ENCODE data around the gene MTMR10. TPM values are rescaled to one million over a fixed set of nuclear protein-coding genes. Genes with fewer than 3 reads are reported as not detected.

Gene MTMR10
- total and polyA plus RNA-seq, 2 experiments from 2014 or later: 4.3 to 11.3 TPM

DNA sequence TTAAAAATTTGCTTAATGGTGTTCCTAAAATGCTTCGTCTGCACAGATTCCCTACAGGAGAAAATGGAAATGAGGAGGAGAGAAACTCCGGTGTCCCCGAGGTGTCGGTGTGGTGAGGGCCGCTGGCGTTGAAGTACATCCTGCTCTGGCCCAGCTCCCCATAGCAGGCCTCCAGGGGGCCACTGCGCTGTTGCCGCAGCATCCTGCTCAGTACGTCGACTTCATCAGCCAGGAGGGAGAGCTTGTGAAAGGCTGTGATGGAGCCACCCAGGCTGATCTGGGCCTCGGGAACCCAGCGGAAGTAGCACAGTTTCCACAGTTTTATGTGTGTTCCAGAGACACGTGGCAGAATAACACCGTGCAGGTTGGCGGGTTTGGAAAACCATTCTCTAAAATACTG lies 49.9 kb downstream of the MTMR10 start:
- H3K27ac Mint-ChIP-seq: no peak overlapping the region
- TF ChIP-seq POLR2AphosphoS5 (IDR thresholded peaks at IDR 0.05; ENCODE audit: low read depth) (no peak), JUNB (IDR thresholded peaks at IDR 0.05; ENCODE audit: unreplicated experiment) (no peak), CREB1 (CRISPR knock-in tag; IDR thresholded peaks at IDR 0.05; ENCODE audit: low read depth) (no peak), NANOG (IDR thresholded peaks at IDR 0.05; ENCODE audit: borderline replicate concordance) (no peak)
- TF ChIP-seq, protein P1, sequence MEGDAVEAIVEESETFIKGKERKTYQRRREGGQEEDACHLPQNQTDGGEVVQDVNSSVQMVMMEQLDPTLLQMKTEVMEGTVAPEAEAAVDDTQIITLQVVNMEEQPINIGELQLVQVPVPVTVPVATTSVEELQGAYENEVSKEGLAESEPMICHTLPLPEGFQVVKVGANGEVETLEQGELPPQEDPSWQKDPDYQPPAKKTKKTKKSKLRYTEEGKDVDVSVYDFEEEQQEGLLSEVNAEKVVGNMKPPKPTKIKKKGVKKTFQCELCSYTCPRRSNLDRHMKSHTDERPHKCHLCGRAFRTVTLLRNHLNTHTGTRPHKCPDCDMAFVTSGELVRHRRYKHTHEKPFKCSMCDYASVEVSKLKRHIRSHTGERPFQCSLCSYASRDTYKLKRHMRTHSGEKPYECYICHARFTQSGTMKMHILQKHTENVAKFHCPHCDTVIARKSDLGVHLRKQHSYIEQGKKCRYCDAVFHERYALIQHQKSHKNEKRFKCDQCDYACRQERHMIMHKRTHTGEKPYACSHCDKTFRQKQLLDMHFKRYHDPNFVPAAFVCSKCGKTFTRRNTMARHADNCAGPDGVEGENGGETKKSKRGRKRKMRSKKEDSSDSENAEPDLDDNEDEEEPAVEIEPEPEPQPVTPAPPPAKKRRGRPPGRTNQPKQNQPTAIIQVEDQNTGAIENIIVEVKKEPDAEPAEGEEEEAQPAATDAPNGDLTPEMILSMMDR (conservative IDR thresholded peaks at IDR 0.05; ENCODE audit: low read depth in 2 of 2): peak; percentile 31 to 42
- TF ChIP-seq, protein P2, sequence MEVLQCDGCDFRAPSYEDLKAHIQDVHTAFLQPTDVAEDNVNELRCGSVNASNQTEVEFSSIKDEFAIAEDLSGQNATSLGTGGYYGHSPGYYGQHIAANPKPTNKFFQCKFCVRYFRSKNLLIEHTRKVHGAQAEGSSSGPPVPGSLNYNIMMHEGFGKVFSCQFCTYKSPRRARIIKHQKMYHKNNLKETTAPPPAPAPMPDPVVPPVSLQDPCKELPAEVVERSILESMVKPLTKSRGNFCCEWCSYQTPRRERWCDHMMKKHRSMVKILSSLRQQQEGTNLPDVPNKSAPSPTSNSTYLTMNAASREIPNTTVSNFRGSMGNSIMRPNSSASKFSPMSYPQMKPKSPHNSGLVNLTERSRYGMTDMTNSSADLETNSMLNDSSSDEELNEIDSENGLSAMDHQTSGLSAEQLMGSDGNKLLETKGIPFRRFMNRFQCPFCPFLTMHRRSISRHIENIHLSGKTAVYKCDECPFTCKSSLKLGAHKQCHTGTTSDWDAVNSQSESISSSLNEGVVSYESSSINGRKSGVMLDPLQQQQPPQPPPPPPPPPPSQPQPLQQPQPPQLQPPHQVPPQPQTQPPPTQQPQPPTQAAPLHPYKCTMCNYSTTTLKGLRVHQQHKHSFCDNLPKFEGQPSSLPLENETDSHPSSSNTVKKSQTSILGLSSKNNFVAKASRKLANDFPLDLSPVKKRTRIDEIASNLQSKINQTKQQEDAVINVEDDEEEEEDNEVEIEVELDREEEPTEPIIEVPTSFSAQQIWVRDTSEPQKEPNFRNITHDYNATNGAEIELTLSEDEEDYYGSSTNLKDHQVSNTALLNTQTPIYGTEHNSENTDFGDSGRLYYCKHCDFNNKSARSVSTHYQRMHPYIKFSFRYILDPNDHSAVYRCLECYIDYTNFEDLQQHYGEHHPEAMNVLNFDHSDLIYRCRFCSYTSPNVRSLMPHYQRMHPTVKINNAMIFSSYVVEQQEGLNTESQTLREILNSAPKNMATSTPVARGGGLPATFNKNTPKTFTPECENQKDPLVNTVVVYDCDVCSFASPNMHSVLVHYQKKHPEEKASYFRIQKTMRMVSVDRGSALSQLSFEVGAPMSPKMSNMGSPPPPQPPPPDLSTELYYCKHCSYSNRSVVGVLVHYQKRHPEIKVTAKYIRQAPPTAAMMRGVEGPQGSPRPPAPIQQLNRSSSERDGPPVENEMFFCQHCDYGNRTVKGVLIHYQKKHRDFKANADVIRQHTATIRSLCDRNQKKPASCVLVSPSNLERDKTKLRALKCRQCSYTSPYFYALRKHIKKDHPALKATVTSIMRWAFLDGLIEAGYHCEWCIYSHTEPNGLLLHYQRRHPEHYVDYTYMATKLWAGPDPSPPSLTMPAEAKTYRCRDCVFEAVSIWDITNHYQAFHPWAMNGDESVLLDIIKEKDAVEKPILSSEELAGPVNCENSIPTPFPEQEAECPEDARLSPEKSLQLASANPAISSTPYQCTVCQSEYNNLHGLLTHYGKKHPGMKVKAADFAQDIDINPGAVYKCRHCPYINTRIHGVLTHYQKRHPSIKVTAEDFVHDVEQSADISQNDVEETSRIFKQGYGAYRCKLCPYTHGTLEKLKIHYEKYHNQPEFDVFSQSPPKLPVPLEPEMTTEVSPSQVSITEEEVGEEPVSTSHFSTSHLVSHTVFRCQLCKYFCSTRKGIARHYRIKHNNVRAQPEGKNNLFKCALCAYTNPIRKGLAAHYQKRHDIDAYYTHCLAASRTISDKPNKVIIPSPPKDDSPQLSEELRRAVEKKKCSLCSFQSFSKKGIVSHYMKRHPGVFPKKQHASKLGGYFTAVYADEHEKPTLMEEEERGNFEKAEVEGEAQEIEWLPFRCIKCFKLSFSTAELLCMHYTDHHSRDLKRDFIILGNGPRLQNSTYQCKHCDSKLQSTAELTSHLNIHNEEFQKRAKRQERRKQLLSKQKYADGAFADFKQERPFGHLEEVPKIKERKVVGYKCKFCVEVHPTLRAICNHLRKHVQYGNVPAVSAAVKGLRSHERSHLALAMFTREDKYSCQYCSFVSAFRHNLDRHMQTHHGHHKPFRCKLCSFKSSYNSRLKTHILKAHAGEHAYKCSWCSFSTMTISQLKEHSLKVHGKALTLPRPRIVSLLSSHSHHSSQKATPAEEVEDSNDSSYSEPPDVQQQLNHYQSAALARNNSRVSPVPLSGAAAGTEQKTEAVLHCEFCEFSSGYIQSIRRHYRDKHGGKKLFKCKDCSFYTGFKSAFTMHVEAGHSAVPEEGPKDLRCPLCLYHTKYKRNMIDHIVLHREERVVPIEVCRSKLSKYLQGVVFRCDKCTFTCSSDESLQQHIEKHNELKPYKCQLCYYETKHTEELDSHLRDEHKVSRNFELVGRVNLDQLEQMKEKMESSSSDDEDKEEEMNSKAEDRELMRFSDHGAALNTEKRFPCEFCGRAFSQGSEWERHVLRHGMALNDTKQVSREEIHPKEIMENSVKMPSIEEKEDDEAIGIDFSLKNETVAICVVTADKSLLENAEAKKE (CRISPR knock-in tag; IDR thresholded peaks at IDR 0.05): no peak
- H3K4me1 ChIP-seq (ENCODE audit: insufficient read depth): peaks cover 5% of the 10 kb centered on the region; the same call in 1 of the 2 replicates

More for the DNA sequence above, 49.9 kb downstream of the MTMR10 start:
- Histone ChIP-seq H3K9me2 (ENCODE audit: insufficient read depth) (no peaks in the 10 kb centered on the region), H3K36me3 (ENCODE audit: insufficient read depth) (peaks cover 23% of the 10 kb centered on the region), H3K4me2 (no peak overlapping the region), H4K20me1 (replicated peaks; ENCODE audit: insufficient read depth) (no peaks in the 10 kb centered on the region; the same call in 1 of the 2 replicates), H3K79me2 (replicated peaks; ENCODE audit: insufficient read depth) (no peaks in the 10 kb centered on the region), H3K4me3 (no peak overlapping the region), H2AFZ (no peak overlapping the region), H3K27ac (ENCODE audit: low read depth) (no peak overlapping the region), H3K27me3 (ENCODE audit: insufficient read depth) (no peaks in the 10 kb centered on the region), H3F3A (replicated peaks; ENCODE audit: low read depth) (no peaks in the 10 kb centered on the region)
- Mint-ChIP-seq H3K36me3 (ENCODE audit: low read depth) (peaks cover 70% of the 10 kb centered on the region), H3K4me1 (peaks cover 2% of the 10 kb centered on the region; the same call in 1 of the 3 replicates), H3K4me3 (no peak overlapping the region), H3K9me3 (no peaks in the 10 kb centered on the region), H3K27me3 (ENCODE audit: insufficient read depth, low read depth, poor library complexity) (peaks cover 4% of the 10 kb centered on the region)
- peak; percentile 54 for DNase-seq (ENCODE audit: low spot score)
- peak; percentile 86 for ATAC-seq
